Right lobe of liver (tissue), 6 donors: ENCODE data around the gene ZNF892. TPM values are rescaled to one million over a fixed set of nuclear protein-coding genes. Genes with fewer than 3 reads are reported as not detected.

Experiments
- ATAC-seq, 4 donors: fragments of 200-7000 bp; cut with Tn5 transposase; one replicate each; pipeline ENCODE4 v1.9.1; 2020; ENCODE audit warnings: mild to moderate bottlenecking in 4 of 4, moderate library complexity in 4 of 4
- DNase-seq, 3 donors: peaks; one replicate each; pipeline ENCODE4 v3.0.0-alpha.2; 2020
- H3K27ac ChIP-seq, 3 donors: fragments of 200-600 bp; one replicate each; pipeline ENCODE4 v1.8.0; 2022
- H3K27me3 ChIP-seq, 2 donors: fragments of 200-600 bp; one replicate each; pipeline ENCODE4 v1.8.0; 2022
- H3K36me3 ChIP-seq, 4 donors: fragments of 200-600 bp; sonication (generic) in 1 of 4; one replicate each; pipeline versions ENCODE4 v1.5.1 to v1.8.0; 2017 to 2022; ENCODE audit warnings: control low read depth in 1 of 4
- H3K4me1 ChIP-seq, 4 donors: fragments of 200-600 bp; sonication (generic) in 1 of 4; one replicate each; pipeline versions ENCODE4 v1.5.1 to v1.8.0; 2017 to 2022; ENCODE audit warnings: control low read depth in 1 of 4
- H3K4me3 ChIP-seq, 3 donors: fragments of 200-600 bp; one replicate each; pipeline ENCODE4 v1.8.0; 2022
- H3K9me3 ChIP-seq, 4 donors: fragments of 200-600 bp; sonication (generic) in 1 of 4; one replicate each; pipeline versions ENCODE4 v1.5.1 to v1.8.0; 2017 to 2022; ENCODE audit warnings: control low read depth in 1 of 4
- CTCF ChIP-seq, 4 donors: fragments of 200-600 bp in 3 of 4; fragments of 450-650 bp in 1 of 4; IDR thresholded peaks; one replicate each; pipeline versions ENCODE4 v1.5.1 to v1.8.0; 2016 to 2022; ENCODE audit warnings: antibody characterized with exemption in 4 of 4, mild to moderate bottlenecking in 2 of 4
- POLR2A ChIP-seq: fragments of 450-650 bp; IDR thresholded peaks from one replicate; pipeline ENCODE4 v1.6.1; 2017; ENCODE audit warnings: antibody characterized with exemption, mild to moderate bottlenecking
- WGBS: methylation state at CpG from one replicate; pipeline ENCODE4 v1.1.6; 2018; ENCODE audit warnings: low coverage, low lambda C conversion rate; ENCODE audit not compliant: insufficient coverage; ENCODE audit errors: missing lambda C conversion rate; 5-methylcytosine and 5-hydroxymethylcytosine counted together
- intact Hi-C, 2 donors: fragments of 100-400 bp; cut with DNase I; formaldehyde crosslinking; loops; one replicate each; pipeline versions ENCODE4 v1.11.2 to v1.14.1; 2022
- total RNA-seq, 6 experiments: library from RNA; depleted of rRNA in 2 of 6; stranded (reverse); fragments of >200 nt in 2 of 6; fragmentation: NEBNext Ultra II Directional in 3 of 6; extraction: Animal tissue kit (Norgen Biotek cat#: 25700) in 3 of 6; gene quantifications; one replicate each; pipeline versions ENCODE4 v1.1.0 to v1.2.4, GENCODE V29; 2016 to 2023
- donor health status: DM: no; HTN: yes; CAD: no.
- donor health status: DM: no; HTN: no; CAD: no.
- donor health status: DM: no; HTN: no; CAD: no.
- donor health status: DM: no; HTN: yes; CAD: no.
- donor health status: DM: no; HTN: yes; CAD: no.

ZNF892 gene
- total RNA-seq, 6 experiments from 2014 or later, result 0.48 to 2.3 (median 1.1) TPM

- WGBS, result no CpG with 5 or more reads among the region's 1 CpG
- H3K36me3 ChIP-seq, result no peaks in the 10 kb centered on the region
- no peaks in the 10 kb centered on the region for H3K27me3 ChIP-seq
- DNase-seq (no peak), ATAC-seq (no peak)
- intact Hi-C loops, result loop anchor here (5.0 kb wide), 2 partner anchors 80 to 85 kb away; no protein-coding TSS in a partner anchor
- no peaks in the 10 kb centered on the region for H3K9me3 ChIP-seq
- H3K4me3 ChIP-seq, result no peak overlapping the region
- no peaks in the 10 kb centered on the region for H3K4me1 ChIP-seq
- no peak overlapping the region for H3K27ac ChIP-seq
- no peak for TF ChIP-seq CTCF (IDR thresholded peaks at IDR 0.05)
- TF ChIP-seq POLR2A, result no peak
Observed at GRCh38 chr2:95232232-95232631, 24.9 kb downstream of the ZNF892 start.

DNA sequence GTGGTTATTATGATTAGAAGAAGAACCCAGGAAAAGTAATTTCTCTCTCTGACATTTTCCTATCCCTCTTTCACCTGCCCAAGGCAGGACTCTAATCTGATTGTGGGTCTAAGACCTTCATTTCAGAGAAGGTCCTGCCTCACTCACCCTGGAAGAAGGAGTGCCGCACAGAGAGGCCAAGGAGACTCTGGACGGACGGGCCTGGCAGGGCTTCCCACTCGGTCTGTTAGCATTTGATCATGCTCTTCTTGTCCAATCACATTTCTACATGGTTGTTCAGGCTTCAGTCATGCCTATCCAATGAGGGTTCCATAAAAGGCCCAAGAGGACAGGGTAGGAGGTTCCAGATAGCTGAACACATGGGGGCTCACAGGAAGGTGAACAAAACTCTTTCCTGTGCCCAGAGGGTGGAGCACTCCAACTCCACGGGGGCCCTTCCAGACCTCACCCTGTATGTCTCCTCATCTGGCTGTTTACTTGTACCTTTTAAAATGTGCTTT, 27.0 kb downstream of the ZNF892 start:
- DNase-seq (no peak), ATAC-seq (no peak)
- 80% methylated on average over 4 of the region's 5 CpGs for WGBS
- Histone ChIP-seq H3K27ac (no peak overlapping the region), H3K27me3 (no peaks in the 10 kb centered on the region), H3K4me1 (no peaks in the 10 kb centered on the region), H3K4me3 (no peak overlapping the region), H3K9me3 (no peaks in the 10 kb centered on the region), H3K36me3 (no peaks in the 10 kb centered on the region)
- intact Hi-C loops, result loop anchor here (5.0 kb wide), 2 partner anchors 78 to 83 kb away; no protein-coding TSS in a partner anchor
- TF ChIP-seq POLR2A (no peak), CTCF (IDR thresholded peaks at IDR 0.05) (no peak)

- Histone ChIP-seq H3K4me3 (no peak overlapping the region), H3K4me1 (no peaks in the 10 kb centered on the region), H3K9me3 (no peaks in the 10 kb centered on the region), H3K36me3 (no peaks in the 10 kb centered on the region), H3K27me3 (no peaks in the 10 kb centered on the region), H3K27ac (no peak overlapping the region)
- DNase-seq, result no peak
- TF ChIP-seq CTCF (IDR thresholded peaks at IDR 0.05), result no peak
- TF ChIP-seq POLR2A, result no peak
- ATAC-seq, result no peak
- whole genome bisulfite sequencing, result 100% methylated on average over 2 of the region's 3 CpGs
- intact Hi-C loops, result loop anchor here (5.0 kb wide), 2 partner anchors 77 to 82 kb away; no protein-coding TSS in a partner anchor
Observed at GRCh38 chr2:95234816-95235215, 27.5 kb downstream of the ZNF892 start.

- H3K4me1 ChIP-seq, result no peaks in the 10 kb centered on the region
- DNase-seq (no peak), ATAC-seq (no peak)
- H3K4me3 ChIP-seq, result no peak overlapping the region
- no peaks in the 10 kb centered on the region for H3K36me3 ChIP-seq
- intact Hi-C loops, result no loop called here
- no peaks in the 10 kb centered on the region for H3K27me3 ChIP-seq
- no peak for TF ChIP-seq CTCF (IDR thresholded peaks at IDR 0.05)
- TF ChIP-seq POLR2A, result no peak
- no peak overlapping the region for H3K27ac ChIP-seq
- H3K9me3 ChIP-seq, result peaks cover 0 to 6% (median 0%) of the 10 kb centered on the region in 4 donors
Observed at GRCh38 chr2:95238131-95238530, 30.8 kb downstream of the ZNF892 start.

DNA sequence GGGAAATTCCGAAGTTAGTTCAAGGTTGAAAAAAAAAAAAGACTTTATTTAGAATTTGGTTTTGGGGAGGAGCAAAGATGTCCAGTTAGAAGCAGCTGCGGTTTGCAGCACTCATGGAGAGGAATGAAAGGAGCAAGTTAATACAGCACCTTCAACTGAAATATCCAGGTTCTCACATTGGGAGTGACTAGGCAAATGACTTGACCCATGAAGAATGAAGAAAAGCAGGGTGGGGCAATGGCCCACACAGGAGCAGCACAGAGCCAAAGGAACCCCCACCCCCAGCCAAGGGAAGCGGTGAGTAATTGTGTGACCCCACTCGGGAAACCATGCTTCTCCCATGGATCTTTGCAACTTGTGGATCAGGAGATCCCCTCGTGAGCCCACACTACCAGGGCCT, 32.8 kb downstream of the ZNF892 start:
- no peak for TF ChIP-seq POLR2A
- TF ChIP-seq CTCF (IDR thresholded peaks at IDR 0.05), result no peak
- intact Hi-C loops, result no loop called here
- DNase-seq, result no peak
- WGBS, result 82% methylated on average over 3 of the region's 5 CpGs
- H3K27me3 ChIP-seq, result no peaks in the 10 kb centered on the region
- H3K27ac ChIP-seq, result no peak overlapping the region
- ATAC-seq, result no peak
- no peak overlapping the region for H3K4me3 ChIP-seq
- H3K36me3 ChIP-seq, result no peaks in the 10 kb centered on the region
- H3K4me1 ChIP-seq, result no peaks in the 10 kb centered on the region
- H3K9me3 ChIP-seq, result peaks cover 0 to 6% (median 0%) of the 10 kb centered on the region in 4 donors
